AG08396 (cell line): ENCODE results near the gene WDR11.
"Not testable (repeated sequence)": the region's sequence is repeated elsewhere in the genome, so short reads cannot be mapped to it uniquely, and the experiment has no call there.

ENCODE experiments used
- DNase-seq: peaks from one replicate; pipeline ENCODE4 v3.0.0; 2012; ENCODE audit warnings: low spot score, mixed read lengths

Gene WDR11

GRCh38 chr10:120841522-120842189, 9.5 kb upstream of the WDR11 start:
- no peak for DNase-seq

GRCh38 chr10:120854388-120854787, 3.2 kb downstream of the WDR11 start:
- no peak for DNase-seq

- no peak for DNase-seq
Measured at GRCh38 chr10:120861178-120861855, 10.2 kb downstream of the WDR11 start.

- no peak for DNase-seq
Measured at GRCh38 chr10:120873741-120874140, 22.6 kb downstream of the WDR11 start.

GRCh38 chr10:120883071-120883470, 31.9 kb downstream of the WDR11 start:
- no peak for DNase-seq

- no peak for DNase-seq
Measured at GRCh38 chr10:120887482-120887881, 36.3 kb downstream of the WDR11 start.

- DNase-seq, result no peak
Measured at GRCh38 chr10:120891365-120891764, 40.2 kb downstream of the WDR11 start.

- no peak for DNase-seq
Measured at GRCh38 chr10:120894556-120894955, 43.4 kb downstream of the WDR11 start.

- no peak for DNase-seq
Measured at GRCh38 chr10:120897343-120897742, 46.2 kb downstream of the WDR11 start.

- no peak for DNase-seq
Measured at GRCh38 chr10:120905268-120905667, 54.1 kb downstream of the WDR11 start.

- no peak for DNase-seq
Measured at GRCh38 chr10:120917521-120918250, 66.5 kb downstream of the WDR11 start.

- not testable (repeated sequence) for DNase-seq
Measured at GRCh38 chr10:120923886-120924285, 72.7 kb downstream of the WDR11 start.

GRCh38 chr10:120926611-120927010, 75.4 kb downstream of the WDR11 start:
- DNase-seq, result no peak

GRCh38 chr10:120927352-120927751, 76.2 kb downstream of the WDR11 start:
- no peak for DNase-seq

- DNase-seq, result no peak
Measured at GRCh38 chr10:120929166-120929565, 78.0 kb downstream of the WDR11 start.

- no peak for DNase-seq
Measured at GRCh38 chr10:120931423-120931822, 80.3 kb downstream of the WDR11 start.

GRCh38 chr10:120931999-120932398, 80.8 kb downstream of the WDR11 start:
- no peak for DNase-seq

GRCh38 chr10:120938822-120939221, 87.7 kb downstream of the WDR11 start:
- no peak for DNase-seq

GRCh38 chr10:120940299-120940900, 89.2 kb downstream of the WDR11 start:
- DNase-seq, result no peak

- no peak for DNase-seq
Measured at GRCh38 chr10:120941501-120941900, 90.3 kb downstream of the WDR11 start.

GRCh38 chr10:120942806-120943413, 91.7 kb downstream of the WDR11 start:
- peak; percentile 89 for DNase-seq

- no peak for DNase-seq
Measured at GRCh38 chr10:120943542-120943941, 92.4 kb downstream of the WDR11 start.
